8988T (cell line): ENCODE data around the gene NPAS3.

Experiments used
- DNase-seq: peaks from one replicate; pipeline ENCODE4 v3.0.0; 2011

Gene NPAS3

DNA sequence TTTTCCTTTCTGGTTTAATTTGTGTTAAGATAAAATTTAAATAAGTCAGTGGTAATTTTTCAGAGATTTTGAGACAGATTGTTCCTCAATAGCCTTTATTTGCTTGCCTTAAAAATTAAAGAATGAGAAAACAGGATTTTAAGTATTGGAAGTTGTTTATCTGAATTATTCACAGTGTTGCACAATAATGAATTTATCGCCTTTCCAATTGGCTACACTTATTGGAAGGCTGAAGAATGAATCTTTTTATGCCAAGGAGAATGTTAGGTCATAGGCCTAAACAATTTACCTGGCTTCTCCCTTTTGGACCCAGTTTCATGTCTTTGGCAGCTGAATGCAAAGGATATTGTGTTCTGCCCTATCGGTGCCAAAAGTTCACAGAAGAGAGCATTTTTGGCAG lies 250.2 kb downstream of the NPAS3 start:
- no peak for DNase-seq

DNA sequence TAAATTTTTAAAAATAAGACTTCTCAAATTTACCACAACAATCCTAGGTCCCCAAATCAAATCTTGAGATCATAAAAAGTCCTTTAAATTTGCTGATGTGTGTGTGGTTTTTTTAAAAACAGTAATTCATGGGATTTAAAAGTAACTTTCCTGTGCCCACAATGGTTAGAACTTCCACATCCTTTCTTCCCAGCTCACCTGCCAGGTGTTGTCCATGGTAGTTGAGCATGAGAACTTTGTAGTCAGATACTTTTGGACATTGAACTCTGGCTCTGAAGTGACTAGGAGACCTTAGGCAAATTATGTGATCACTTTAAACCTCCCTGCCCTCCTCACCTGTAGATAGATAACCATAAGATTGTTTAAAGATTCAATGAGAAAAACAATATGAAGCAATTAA lies 253.2 kb downstream of the NPAS3 start:
- no peak for DNase-seq

DNA sequence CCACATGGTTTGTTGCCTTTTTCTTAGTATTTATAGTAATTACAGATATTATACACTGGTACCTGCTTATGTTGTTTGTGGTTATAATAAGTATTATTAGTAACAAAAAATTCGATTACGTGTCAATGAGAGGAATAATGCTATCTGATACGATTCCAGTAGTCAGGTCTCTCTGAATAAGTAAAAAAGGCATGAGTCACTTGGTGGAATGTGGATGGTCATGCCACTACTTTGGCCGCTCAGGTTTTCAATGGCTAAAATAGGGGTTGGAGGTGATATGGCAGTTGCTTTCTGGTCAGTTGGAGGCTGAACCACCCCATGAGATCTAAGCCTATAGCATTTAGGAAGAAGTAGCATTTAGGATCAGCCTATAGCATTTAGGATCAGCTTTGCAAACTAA lies 255.9 kb downstream of the NPAS3 start:
- no peak for DNase-seq

DNA sequence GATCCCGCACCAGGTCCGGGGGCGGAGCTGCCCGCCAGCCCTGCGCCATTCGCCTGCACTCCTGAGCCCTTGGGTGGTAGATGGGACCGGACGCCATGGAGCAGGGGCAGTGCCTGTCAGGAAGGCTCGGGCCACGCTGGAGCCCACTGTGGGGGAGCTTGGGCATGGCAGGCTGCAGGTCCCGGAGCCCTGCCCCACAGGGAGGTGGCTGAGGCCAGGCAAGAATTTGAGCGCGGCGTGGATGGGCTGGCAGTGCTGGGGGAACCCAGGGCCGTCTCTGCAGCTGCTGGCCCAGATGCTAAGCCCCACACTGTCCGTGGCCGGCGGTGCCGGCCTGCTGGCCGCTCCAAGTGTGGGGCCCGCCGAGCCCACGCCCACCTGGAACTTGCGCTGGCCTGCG lies 260.0 kb downstream of the NPAS3 start:
- DNase-seq, result no peak

DNA sequence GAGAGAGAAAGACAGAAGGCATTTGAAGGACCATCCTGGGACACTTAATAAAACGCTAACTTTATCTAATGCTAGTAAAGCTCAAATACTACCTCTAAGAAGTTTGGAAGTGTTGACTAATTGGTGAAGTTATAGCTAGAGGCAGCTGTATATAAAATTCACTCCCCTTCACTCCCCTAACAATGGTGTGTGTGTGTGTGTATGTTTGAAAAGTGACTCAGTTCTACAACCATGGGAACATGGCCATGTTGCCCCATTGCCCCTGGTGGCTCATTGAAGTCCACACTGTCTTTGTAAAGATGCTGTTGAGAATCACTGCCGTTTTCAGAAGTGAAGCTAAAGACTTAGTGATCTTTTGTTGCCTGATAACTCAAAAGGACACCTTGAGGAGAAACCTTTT lies 262.4 kb downstream of the NPAS3 start:
- no peak for DNase-seq

DNA sequence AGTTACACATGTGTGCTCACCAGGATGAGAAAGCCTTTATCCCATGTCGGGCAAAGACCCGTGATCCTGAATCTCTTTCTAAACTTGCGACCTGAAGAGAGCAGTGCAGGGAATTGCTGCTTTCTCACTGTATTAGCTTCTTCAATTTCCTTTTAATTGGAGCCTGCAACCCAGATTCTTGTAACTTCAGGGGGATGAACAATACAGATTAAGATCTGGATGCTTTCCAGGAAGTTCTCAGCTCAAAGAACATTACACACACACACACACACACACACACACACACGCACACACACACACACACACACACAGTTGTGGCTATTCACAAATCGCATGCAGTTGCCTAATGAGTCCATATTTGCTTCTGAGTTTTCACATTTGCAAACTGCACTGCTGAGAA lies 268.3 kb downstream of the NPAS3 start:
- DNase-seq, result no peak

DNA sequence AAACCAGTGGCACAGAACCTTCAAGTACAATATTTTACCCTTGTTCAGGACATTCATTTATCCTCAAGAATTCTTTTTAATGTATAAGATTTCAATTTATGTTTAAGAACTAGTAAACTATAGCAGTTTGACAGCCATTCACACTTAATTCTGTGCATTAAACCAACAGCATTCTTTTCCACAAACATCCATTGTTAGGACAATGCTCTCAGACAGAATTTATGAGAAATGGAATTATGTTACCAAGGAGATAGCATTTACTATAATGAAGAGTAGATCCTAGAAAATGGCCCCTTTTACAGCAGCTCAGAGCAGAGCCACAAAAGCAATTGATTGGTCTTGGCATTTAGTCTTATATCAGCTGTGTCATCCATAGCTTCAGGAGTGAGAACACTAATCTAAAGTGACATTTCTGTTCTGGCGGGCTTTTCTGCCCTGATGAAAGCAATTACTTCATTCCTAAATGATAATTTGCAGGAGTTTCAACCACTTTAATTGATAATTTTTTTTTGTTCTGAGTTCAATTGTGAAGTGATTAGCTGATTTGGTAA lies 268.9 kb downstream of the NPAS3 start:
- no peak for DNase-seq

DNA sequence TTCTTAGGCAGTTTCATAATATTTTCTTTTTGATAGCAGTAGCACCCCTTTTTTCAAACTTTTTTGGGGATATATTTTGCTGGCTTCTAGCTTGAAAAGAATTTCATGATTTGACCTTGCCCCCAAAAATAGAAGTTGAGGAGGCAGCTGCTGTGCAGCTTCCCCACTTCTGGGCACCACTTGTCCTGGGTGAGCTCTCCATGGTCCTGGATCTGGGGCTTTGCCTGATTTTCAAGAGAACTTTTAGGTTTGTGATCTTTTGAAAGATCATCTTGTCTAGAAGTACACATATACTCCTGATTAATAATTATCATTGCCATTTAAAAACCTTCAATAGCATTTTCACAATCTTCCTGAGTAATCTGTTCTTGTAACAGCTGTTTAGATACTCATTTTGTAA lies 271.6 kb downstream of the NPAS3 start:
- no peak for DNase-seq

DNA sequence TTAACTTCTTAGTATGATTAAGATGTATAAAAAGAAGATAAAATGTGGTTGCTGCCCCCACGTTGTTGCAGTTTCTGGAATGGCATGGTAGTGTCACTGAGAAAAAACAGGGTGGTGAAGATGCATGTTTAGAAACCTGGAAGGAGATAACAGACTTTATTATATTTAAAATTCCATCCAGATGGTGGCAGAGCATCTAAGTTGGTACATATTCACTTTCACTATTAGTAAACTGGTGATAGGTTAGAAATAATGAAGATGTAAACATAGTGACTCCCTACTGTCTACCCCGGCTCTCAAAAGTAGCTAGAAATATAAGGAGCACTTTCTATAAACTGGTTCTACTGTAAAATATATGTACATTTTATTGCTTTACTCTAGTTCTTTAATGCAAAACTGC lies 279.3 kb downstream of the NPAS3 start:
- no peak for DNase-seq

DNA sequence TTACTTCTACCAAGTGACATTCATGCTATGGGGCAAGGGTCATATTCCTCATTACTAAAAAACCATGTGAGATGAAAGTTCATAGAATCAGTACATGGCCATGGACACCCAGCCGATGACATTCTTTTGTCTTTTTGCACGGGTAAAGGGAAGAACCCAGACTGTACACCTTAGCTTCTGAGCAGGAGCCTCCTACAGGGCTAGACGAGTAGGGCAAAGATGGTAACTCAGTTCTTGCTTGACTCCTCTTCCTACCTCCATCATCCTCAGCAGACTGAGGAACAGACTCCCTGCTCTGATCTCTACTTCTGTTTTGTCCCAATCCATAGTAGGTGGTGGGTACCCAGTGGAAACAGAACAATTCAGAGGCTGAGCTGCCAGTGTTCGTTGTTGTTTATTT lies 281.3 kb downstream of the NPAS3 start:
- DNase-seq, result no peak

DNA sequence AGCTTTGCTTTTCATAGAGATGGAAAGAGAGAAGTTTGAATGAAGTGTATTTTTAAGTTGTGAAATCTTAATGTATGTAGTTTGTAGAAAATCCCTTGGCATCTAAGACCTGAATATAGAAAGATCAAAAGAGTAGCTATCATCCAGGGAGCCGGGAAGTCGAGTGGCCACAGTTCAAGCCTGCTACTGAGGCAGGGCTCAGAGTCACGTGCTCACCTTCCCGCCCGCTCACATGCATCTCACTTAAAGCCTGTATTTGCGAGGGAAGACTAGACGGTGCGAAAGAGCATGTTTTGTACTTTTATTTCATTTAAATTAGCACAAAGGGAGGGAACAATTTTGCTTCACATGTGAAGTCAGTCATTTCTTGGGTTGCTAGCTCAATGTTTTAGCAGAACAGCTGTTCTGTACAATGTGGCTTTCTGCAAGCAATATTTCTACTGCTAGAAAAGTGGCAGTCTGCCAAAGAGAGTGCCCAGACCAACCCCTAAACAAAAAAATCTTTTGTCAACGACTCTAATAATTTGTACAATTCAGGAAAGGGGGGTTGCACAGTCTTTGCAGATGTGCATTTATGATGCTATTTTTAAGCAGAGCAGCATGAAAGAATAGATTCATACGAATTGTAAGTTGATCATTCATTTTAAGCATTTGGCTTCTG lies 290.7 kb downstream of the NPAS3 start:
- no peak for DNase-seq

DNA sequence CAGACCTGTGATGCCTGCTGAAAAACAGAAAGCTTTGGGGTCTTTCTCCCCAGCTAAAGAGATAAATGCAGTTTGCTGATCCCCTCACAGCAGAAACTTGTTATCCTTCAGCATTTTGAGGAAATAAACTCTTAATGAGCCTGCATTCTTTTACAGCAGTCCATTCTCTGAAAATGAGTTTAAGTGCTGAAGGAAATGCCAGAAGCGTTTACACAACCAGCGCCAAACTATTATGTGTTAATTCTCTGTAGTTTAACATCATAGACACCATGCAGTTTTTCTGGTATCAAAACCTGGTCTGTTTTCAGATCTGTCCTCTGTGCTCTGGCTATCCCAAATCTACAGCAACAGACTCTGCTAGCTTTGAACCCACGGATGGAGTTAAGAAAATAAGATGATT lies 291.3 kb downstream of the NPAS3 start:
- no peak for DNase-seq

DNA sequence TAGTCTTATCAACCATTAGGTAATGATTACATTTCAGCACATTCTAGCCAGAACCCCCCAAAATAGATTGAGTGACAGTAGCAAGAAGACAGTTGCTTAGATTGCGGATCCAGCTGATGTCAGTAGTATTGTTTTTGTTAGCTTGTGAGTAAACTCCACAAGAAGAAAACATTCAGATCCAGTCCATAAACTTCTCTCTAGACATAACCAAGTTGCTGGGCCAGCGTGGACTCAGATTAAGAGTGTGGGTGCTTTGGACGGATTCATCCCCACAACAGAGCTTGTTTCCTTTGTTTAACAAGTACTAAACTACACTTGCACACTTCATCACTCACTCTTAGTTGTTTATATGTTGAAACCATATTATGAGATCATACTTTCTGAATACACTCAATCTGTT lies 293.4 kb downstream of the NPAS3 start:
- DNase-seq, result no peak

DNA sequence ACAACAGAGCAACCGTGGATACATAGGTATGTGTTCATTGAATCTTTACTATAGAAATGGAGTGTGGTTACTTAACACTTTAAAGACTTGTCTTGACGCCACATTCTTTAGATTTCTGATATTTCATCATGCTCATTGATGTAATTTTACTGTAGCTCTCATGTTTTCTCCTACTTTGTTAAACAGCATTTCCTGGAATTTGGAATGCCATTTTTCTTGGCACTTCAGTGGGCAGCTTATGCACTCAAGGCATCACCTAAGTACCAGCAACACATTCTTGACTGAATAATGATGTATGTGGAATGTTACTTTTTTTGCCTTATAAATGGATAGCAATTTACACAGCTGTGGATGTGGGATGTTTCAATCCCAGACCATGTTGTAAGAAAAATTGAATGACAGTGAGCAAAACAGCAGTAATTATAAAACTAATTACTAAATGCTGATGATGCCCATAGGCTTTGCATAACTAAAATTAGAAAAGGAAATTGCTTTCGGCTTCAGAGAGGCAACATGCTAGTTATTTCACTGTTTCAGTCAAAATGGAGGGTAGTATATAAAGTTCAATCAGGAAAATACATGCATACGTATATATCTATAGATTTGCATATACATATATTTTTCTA lies 298.5 kb downstream of the NPAS3 start:
- no peak for DNase-seq

DNA sequence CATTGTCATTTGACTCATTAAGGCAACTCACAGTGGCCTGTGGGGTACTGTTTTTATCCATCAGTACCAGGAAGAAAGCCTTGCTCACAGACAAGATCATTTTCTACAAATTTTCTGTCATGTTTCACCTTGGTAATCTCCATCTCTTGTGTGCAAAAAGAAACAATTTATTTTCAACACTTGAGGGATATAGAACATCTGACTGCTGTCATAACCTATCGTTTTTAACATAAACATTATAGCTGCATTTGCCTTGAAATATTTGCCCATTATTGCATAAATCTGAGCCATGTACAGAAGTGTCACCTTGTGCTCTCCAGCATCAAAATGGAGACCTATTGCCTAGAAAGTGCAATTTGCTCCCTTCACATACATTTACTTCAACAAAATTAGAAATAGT lies 300.8 kb downstream of the NPAS3 start:
- no peak for DNase-seq

DNA sequence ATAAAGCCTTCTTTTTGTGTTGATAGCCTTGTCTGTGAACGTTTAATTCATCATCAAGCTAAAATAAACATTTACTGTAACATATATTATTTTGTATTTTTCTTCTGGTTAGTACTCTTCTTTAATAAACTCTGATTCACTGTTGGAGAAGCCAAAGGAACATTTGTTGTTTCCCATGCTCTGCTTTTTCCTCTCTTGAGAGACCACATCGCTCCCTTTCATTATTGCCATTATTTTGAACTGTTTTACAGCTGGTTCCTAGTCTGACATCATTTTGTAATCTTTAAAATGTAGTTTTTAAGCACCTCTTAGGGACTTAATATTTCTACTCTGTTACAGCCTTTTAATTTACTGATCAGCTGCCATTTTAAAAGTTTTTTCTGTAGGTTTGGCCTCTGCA lies 301.8 kb downstream of the NPAS3 start:
- no peak for DNase-seq

DNA sequence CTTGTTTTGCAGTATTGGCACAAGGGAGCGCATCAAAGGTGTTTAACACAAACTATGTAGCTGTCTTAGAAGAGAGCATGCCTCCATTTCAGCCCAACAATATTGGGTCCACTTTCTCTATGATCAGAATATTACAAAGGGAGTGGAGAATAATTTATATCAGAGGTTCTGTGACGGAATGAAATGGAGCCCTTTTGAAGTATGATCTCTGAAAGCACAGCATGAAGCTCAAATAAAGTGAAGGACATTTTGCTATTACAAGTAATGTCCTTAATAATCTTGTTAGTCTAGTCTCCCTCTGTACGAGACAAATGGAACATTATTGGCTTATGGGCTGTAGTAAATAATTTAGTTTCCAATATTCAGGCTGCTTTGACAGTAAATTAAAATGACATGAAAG lies 302.7 kb downstream of the NPAS3 start:
- no peak for DNase-seq

DNA sequence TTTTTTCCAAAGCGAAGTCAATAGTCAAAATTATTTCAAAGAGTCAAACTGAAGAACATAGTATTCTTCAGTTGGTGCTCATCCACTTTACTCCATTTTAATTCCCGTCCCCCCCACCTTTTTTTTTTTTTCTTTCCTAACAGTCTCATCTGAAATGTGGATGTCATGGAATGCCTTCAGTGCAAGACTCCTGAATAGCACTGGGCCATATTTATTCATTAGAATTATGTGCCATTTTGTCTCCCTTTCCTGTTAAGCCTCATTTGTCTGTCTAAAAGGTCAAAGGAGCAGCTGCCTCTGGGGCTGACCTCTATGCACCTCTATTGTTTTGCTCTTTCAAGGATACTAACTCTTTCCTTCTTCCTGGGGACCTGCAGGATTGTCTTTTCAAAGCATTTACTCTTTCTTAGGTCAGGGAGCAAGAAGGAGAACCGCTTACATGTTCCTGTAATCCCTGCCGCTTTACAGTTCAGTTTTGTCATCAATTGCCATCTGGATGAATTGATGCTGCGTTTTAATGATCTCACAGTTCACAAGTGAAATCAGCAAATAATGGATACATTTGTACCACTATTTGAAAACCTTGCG lies 310.6 kb downstream of the NPAS3 start:
- no peak for DNase-seq

DNA sequence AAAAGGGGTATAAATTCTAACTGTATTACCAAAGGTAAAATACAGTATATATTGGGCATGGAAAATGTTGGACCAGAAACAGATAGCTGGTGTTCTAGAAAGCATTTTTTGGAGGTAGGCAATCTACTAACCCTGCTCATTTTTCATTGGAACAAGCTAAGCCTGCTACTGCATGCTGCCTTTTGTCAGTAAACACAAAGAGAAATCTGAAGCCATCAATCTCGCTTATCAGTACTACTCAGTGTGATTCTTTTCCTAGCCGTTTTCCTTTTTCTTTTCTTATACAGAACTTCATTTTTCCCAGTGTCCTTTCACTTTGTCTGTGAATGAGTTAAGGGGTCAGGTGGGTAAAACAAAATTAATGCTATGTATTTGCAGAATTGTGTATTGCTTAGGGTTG lies 312.3 kb downstream of the NPAS3 start:
- no peak for DNase-seq

DNA sequence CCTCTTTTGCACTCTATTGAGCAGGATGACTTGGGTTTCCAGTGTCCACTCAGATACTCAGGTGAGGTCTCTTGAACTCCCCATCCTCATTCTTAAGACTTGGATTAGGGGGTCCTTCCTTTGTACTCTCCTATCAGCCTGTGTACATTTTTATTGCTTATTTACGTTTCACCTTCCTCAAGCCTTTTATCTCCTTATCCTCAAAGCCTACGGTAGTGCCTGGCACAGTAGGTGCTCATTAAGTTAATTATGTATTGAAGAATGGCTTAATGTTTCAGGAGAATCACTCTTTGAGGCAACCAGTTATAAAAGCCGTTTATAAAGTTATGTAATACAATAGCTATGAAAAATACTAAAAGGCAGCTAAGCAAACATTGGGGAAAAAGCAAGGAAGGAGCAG lies 315.7 kb downstream of the NPAS3 start:
- DNase-seq, result no peak

DNA sequence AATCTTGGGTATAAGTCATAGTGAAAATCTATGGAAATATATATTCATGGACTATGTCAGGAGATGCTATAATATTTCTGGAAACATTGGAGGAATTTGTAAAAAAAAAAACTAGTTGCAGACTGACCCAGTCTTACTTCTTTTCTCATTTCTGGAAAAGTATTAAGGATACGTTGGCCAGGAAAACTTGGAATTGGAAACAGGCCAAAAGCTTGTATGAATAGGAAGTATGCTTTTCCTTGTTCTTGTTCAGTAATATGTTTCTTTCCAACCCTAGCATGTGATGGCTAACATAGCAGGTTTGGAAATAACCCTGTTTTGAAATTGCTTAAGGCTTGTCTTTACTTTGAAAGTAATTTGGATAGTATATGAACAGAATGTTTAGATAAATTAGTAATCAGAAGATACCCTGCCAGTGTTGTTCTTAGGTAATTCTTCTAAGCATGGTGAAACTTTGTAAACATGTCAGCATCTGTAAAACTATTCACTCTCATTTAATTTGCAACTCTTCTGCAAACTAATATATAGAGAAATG lies 316.2 kb downstream of the NPAS3 start:
- DNase-seq, result no peak

DNA sequence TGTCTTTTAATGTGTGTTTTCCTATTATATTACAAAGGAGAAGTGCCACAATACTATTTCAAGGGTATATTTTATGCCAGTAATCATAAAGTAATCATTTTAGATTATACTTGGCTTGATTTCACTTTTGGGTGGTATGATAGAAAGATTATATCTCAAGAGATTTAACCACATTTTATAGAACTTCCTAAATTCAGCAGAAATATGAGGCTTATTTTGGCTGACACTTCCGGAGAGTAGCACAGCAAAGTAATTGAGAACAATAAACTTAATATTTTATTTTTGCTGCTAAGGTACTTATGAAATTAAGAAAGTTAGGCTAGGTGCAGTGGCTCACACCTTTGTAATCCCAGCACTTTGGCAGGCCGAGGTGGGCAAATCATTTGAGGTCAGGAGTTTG lies 319.1 kb downstream of the NPAS3 start:
- DNase-seq, result no peak

DNA sequence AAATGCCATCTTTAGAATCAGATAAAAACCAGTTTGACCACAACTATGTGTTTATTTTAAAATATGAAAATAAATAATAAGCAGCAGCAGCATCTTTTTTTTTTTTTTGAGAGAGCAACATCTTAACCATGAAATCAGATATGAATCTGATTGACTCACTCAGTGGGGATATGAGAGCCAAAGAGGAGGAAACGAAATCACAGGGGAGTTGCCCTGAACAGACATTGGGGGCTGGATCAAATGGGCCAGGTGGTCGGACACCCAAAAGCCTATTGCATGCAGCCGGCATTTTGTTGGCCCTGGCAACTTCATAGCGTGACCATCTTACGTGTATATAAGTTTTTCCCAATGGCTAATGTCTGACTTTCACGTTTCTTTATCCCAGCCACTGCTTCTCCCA lies 321.1 kb downstream of the NPAS3 start:
- no peak for DNase-seq

DNA sequence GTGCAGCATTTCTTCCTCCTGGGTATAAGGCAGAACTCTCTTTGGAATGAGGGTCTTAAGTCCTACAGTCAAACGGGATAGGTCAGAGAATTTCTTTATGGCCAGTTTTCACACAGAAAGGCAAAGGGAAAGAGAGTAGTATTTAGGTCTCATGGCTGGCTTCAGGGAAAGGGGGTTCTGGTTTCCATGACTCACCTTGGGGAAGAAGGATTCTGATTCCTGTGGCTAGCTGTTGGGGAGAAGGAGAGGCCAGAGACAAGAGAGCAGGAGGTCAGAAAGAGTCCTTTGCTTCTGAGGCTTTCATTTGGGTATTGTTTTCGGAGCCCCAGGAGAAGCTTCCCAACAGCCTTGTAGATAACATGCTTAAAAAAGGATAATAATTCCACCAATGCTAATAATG lies 332.5 kb downstream of the NPAS3 start:
- no peak for DNase-seq
